ENCODE results near the gene AKAP13.

AKAP13 gene

GRCh38 chr15:85404918-85405866, 24.8 kb downstream of the AKAP13 start:
- no peaks in the 10 kb centered on the region; the same call in 1 of the 2 replicates for H3K9me3 ChIP-seq (ENCODE audit: insufficient read depth, low read depth, low read length)
- no peaks in the 10 kb centered on the region for H3K36me3 ChIP-seq (ENCODE audit: insufficient read depth, low read depth, low read length)
- no peaks in the 10 kb centered on the region for H3K27me3 ChIP-seq (ENCODE audit: insufficient read depth, low read length)
- peaks cover 24% of the 10 kb centered on the region for H3K4me1 ChIP-seq (ENCODE audit: insufficient read depth, low read length)
- H3K27ac ChIP-seq (ENCODE audit: low read length) = no peak overlapping the region
- H3K9ac ChIP-seq (ENCODE audit: low read depth, low read length) = no peak overlapping the region
- no peak overlapping the region for H3K4me3 ChIP-seq (ENCODE audit: low read length)

GRCh38 chr15:85406916-85407315, 26.5 kb downstream of the AKAP13 start:
- Histone ChIP-seq H3K4me3 (ENCODE audit: low read length) (no peak overlapping the region), H3K9ac (ENCODE audit: low read depth, low read length) (no peak overlapping the region), H3K27me3 (ENCODE audit: insufficient read depth, low read length) (no peaks in the 10 kb centered on the region), H3K9me3 (ENCODE audit: insufficient read depth, low read depth, low read length) (no peaks in the 10 kb centered on the region; the same call in 1 of the 2 replicates), H3K27ac (ENCODE audit: low read length) (no peak overlapping the region), H3K36me3 (ENCODE audit: insufficient read depth, low read depth, low read length) (no peaks in the 10 kb centered on the region), H3K4me1 (ENCODE audit: insufficient read depth, low read length) (peaks cover 15% of the 10 kb centered on the region)

GRCh38 chr15:85407421-85408269, 27.2 kb downstream of the AKAP13 start:
- Histone ChIP-seq H3K36me3 (ENCODE audit: insufficient read depth, low read depth, low read length) (no peaks in the 10 kb centered on the region), H3K9me3 (ENCODE audit: insufficient read depth, low read depth, low read length) (no peaks in the 10 kb centered on the region; the same call in 1 of the 2 replicates), H3K27ac (ENCODE audit: low read length) (no peak overlapping the region), H3K9ac (ENCODE audit: low read depth, low read length) (no peak overlapping the region), H3K4me3 (ENCODE audit: low read length) (no peak overlapping the region), H3K4me1 (ENCODE audit: insufficient read depth, low read length) (peaks cover 9% of the 10 kb centered on the region), H3K27me3 (ENCODE audit: insufficient read depth, low read length) (no peaks in the 10 kb centered on the region)

GRCh38 chr15:85408270-85408746, 27.9 kb downstream of the AKAP13 start:
- H3K4me1 ChIP-seq (ENCODE audit: insufficient read depth, low read length) = peaks cover 16% of the 10 kb centered on the region
- no peaks in the 10 kb centered on the region; the same call in 1 of the 2 replicates for H3K9me3 ChIP-seq (ENCODE audit: insufficient read depth, low read depth, low read length)
- no peak overlapping the region for H3K27ac ChIP-seq (ENCODE audit: low read length)
- no peak overlapping the region for H3K9ac ChIP-seq (ENCODE audit: low read depth, low read length)
- H3K27me3 ChIP-seq (ENCODE audit: insufficient read depth, low read length) = no peaks in the 10 kb centered on the region
- H3K4me3 ChIP-seq (ENCODE audit: low read length) = no peak overlapping the region
- H3K36me3 ChIP-seq (ENCODE audit: insufficient read depth, low read depth, low read length) = no peaks in the 10 kb centered on the region

- Histone ChIP-seq H3K27me3 (ENCODE audit: insufficient read depth, low read length) (no peaks in the 10 kb centered on the region), H3K4me3 (ENCODE audit: low read length) (no peak overlapping the region), H3K4me1 (ENCODE audit: insufficient read depth, low read length) (peaks cover 12% of the 10 kb centered on the region), H3K36me3 (ENCODE audit: insufficient read depth, low read depth, low read length) (no peaks in the 10 kb centered on the region), H3K9me3 (ENCODE audit: insufficient read depth, low read depth, low read length) (no peaks in the 10 kb centered on the region; the same call in 1 of the 2 replicates), H3K9ac (ENCODE audit: low read depth, low read length) (no peak overlapping the region), H3K27ac (ENCODE audit: low read length) (no peak overlapping the region)
Measured at GRCh38 chr15:85412066-85412465, 31.7 kb downstream of the AKAP13 start.

- H3K9me3 ChIP-seq (ENCODE audit: insufficient read depth, low read depth, low read length) = no peaks in the 10 kb centered on the region; the same call in 1 of the 2 replicates
- H3K27ac ChIP-seq (ENCODE audit: low read length) = no peak overlapping the region
- H3K27me3 ChIP-seq (ENCODE audit: insufficient read depth, low read length) = no peaks in the 10 kb centered on the region
- no peak overlapping the region for H3K9ac ChIP-seq (ENCODE audit: low read depth, low read length)
- no peaks in the 10 kb centered on the region for H3K36me3 ChIP-seq (ENCODE audit: insufficient read depth, low read depth, low read length)
- peaks cover 12% of the 10 kb centered on the region for H3K4me1 ChIP-seq (ENCODE audit: insufficient read depth, low read length)
- no peak overlapping the region for H3K4me3 ChIP-seq (ENCODE audit: low read length)
Measured at GRCh38 chr15:85412956-85413854, 32.8 kb downstream of the AKAP13 start.

- H3K27ac ChIP-seq (ENCODE audit: low read length) = no peak overlapping the region
- H3K4me1 ChIP-seq (ENCODE audit: insufficient read depth, low read length) = peaks cover 12% of the 10 kb centered on the region
Measured at GRCh38 chr15:85414037-85414436, 33.6 kb downstream of the AKAP13 start.

GRCh38 chr15:85414495-85414894, 34.1 kb downstream of the AKAP13 start:
- Histone ChIP-seq H3K36me3 (ENCODE audit: insufficient read depth, low read depth, low read length) (no peaks in the 10 kb centered on the region), H3K9me3 (ENCODE audit: insufficient read depth, low read depth, low read length) (no peaks in the 10 kb centered on the region; the same call in 1 of the 2 replicates), H3K9ac (ENCODE audit: low read depth, low read length) (no peak overlapping the region), H3K27me3 (ENCODE audit: insufficient read depth, low read length) (no peaks in the 10 kb centered on the region), H3K27ac (ENCODE audit: low read length) (no peak overlapping the region), H3K4me3 (ENCODE audit: low read length) (no peak overlapping the region), H3K4me1 (ENCODE audit: insufficient read depth, low read length) (peaks cover 12% of the 10 kb centered on the region)

More at GRCh38 chr15:85414037-85414436, 33.6 kb downstream of the AKAP13 start:
- Histone ChIP-seq H3K36me3 (ENCODE audit: insufficient read depth, low read depth, low read length) (no peaks in the 10 kb centered on the region), H3K9ac (ENCODE audit: low read depth, low read length) (no peak overlapping the region), H3K4me3 (ENCODE audit: low read length) (no peak overlapping the region), H3K27me3 (ENCODE audit: insufficient read depth, low read length) (no peaks in the 10 kb centered on the region), H3K9me3 (ENCODE audit: insufficient read depth, low read depth, low read length) (no peaks in the 10 kb centered on the region; the same call in 1 of the 2 replicates)

- no peak overlapping the region for H3K9ac ChIP-seq (ENCODE audit: low read depth, low read length)
- H3K36me3 ChIP-seq (ENCODE audit: insufficient read depth, low read depth, low read length) = no peaks in the 10 kb centered on the region
- H3K27ac ChIP-seq (ENCODE audit: low read length) = no peak overlapping the region
- no peaks in the 10 kb centered on the region; the same call in 1 of the 2 replicates for H3K9me3 ChIP-seq (ENCODE audit: insufficient read depth, low read depth, low read length)
- H3K4me1 ChIP-seq (ENCODE audit: insufficient read depth, low read length) = peaks cover 12% of the 10 kb centered on the region
- no peaks in the 10 kb centered on the region for H3K27me3 ChIP-seq (ENCODE audit: insufficient read depth, low read length)
- no peak overlapping the region for H3K4me3 ChIP-seq (ENCODE audit: low read length)
Measured at GRCh38 chr15:85414991-85415390, 34.6 kb downstream of the AKAP13 start.

GRCh38 chr15:85415783-85416182, 35.4 kb downstream of the AKAP13 start:
- no peaks in the 10 kb centered on the region for H3K27me3 ChIP-seq (ENCODE audit: insufficient read depth, low read length)
- no peaks in the 10 kb centered on the region for H3K36me3 ChIP-seq (ENCODE audit: insufficient read depth, low read depth, low read length)
- H3K9me3 ChIP-seq (ENCODE audit: insufficient read depth, low read depth, low read length) = no peaks in the 10 kb centered on the region
- H3K9ac ChIP-seq (ENCODE audit: low read depth, low read length) = no peak overlapping the region
- H3K4me1 ChIP-seq (ENCODE audit: insufficient read depth, low read length) = peaks cover 12% of the 10 kb centered on the region
- no peak overlapping the region for H3K4me3 ChIP-seq (ENCODE audit: low read length)
- no peak overlapping the region for H3K27ac ChIP-seq (ENCODE audit: low read length)

- Histone ChIP-seq H3K36me3 (ENCODE audit: insufficient read depth, low read depth, low read length) (no peaks in the 10 kb centered on the region), H3K4me1 (ENCODE audit: insufficient read depth, low read length) (peaks cover 12% of the 10 kb centered on the region), H3K27me3 (ENCODE audit: insufficient read depth, low read length) (no peaks in the 10 kb centered on the region), H3K4me3 (ENCODE audit: low read length) (no peak overlapping the region), H3K9me3 (ENCODE audit: insufficient read depth, low read depth, low read length) (no peaks in the 10 kb centered on the region), H3K27ac (ENCODE audit: low read length) (no peak overlapping the region), H3K9ac (ENCODE audit: low read depth, low read length) (no peak overlapping the region)
Measured at GRCh38 chr15:85417276-85417675, 36.9 kb downstream of the AKAP13 start.

All from iPS-20b (cell line).